Measurements from ENCODE around the gene DEPDC1.
"Not testable (repeated sequence)": the region's sequence is repeated elsewhere in the genome, so short reads cannot be mapped to it uniquely, and the experiment has no call there.

The DEPDC1 gene

GRCh38 chr1:68478662-68479061 lies 18.2 kb downstream of the DEPDC1 start:
- DNase-seq (ENCODE audit: low spot score): no peak

GRCh38 chr1:68476626-68477025 lies 20.3 kb downstream of the DEPDC1 start:
- DNase-seq (ENCODE audit: low spot score): not testable (repeated sequence)

GRCh38 chr1:68473060-68473459 lies 23.8 kb downstream of the DEPDC1 start:
- DNase-seq (ENCODE audit: low spot score): no peak

- DNase-seq (ENCODE audit: low spot score): no peak
Measured at GRCh38 chr1:68470388-68470970, 26.4 kb downstream of the DEPDC1 start.

- DNase-seq (ENCODE audit: low spot score): no peak
Measured at GRCh38 chr1:68464891-68465290, 32.0 kb downstream of the DEPDC1 start.

GRCh38 chr1:68460935-68461334 lies 35.9 kb downstream of the DEPDC1 start:
- no peak for DNase-seq (ENCODE audit: low spot score)

GRCh38 chr1:68459796-68460195 lies 37.1 kb downstream of the DEPDC1 start:
- DNase-seq (ENCODE audit: low spot score): no peak

GRCh38 chr1:68459091-68459490 lies 37.8 kb downstream of the DEPDC1 start:
- DNase-seq (ENCODE audit: low spot score): no peak

GRCh38 chr1:68456202-68456601 lies 40.7 kb downstream of the DEPDC1 start:
- no peak for DNase-seq (ENCODE audit: low spot score)

- DNase-seq (ENCODE audit: low spot score): no peak
Measured at GRCh38 chr1:68454534-68454933, 42.3 kb downstream of the DEPDC1 start.

- no peak for DNase-seq (ENCODE audit: low spot score)
Measured at GRCh38 chr1:68453060-68453670, 43.7 kb downstream of the DEPDC1 start.

GRCh38 chr1:68449901-68450300 lies 47.0 kb downstream of the DEPDC1 start, which contains the start of gene RPE65:
TSS of gene RPE65 (minus strand) at chr1:68449954. CDS start at chr1:68449905, 49 bp downstream.
- no peak for DNase-seq (ENCODE audit: low spot score)

GRCh38 chr1:68448365-68448764 lies 48.5 kb downstream of the DEPDC1 start:
- DNase-seq (ENCODE audit: low spot score): no peak

- no peak for DNase-seq (ENCODE audit: low spot score)
Measured at GRCh38 chr1:68445709-68446108, 51.2 kb downstream of the DEPDC1 start.

GRCh38 chr1:68442822-68443556 lies 53.9 kb downstream of the DEPDC1 start:
- DNase-seq (ENCODE audit: low spot score): peak; percentile 68

- no peak for DNase-seq (ENCODE audit: low spot score)
Measured at GRCh38 chr1:68442006-68442405, 54.9 kb downstream of the DEPDC1 start.

GRCh38 chr1:68438310-68438709 lies 58.6 kb downstream of the DEPDC1 start:
- no peak for DNase-seq (ENCODE audit: low spot score)

GRCh38 chr1:68433395-68433794 lies 63.5 kb downstream of the DEPDC1 start:
- DNase-seq (ENCODE audit: low spot score): no peak

GRCh38 chr1:68431076-68431475 lies 65.8 kb downstream of the DEPDC1 start:
- no peak for DNase-seq (ENCODE audit: low spot score)

- no peak for DNase-seq (ENCODE audit: low spot score)
Measured at GRCh38 chr1:68429233-68429808, 67.6 kb downstream of the DEPDC1 start.

- no peak for DNase-seq (ENCODE audit: low spot score)
Measured at GRCh38 chr1:68426594-68426993, 70.3 kb downstream of the DEPDC1 start.
